Raji (cell line): Measurements from ENCODE around the gene PRUNE1.

Source experiments
- POLR2A ChIP-seq: IDR thresholded peaks from 2 replicates; pipeline ENCODE4 v1.6.1; 2011; ENCODE audit warnings: low read depth, low read length, control low read depth; ENCODE audit not compliant: insufficient read depth

PRUNE1 gene, protein sequence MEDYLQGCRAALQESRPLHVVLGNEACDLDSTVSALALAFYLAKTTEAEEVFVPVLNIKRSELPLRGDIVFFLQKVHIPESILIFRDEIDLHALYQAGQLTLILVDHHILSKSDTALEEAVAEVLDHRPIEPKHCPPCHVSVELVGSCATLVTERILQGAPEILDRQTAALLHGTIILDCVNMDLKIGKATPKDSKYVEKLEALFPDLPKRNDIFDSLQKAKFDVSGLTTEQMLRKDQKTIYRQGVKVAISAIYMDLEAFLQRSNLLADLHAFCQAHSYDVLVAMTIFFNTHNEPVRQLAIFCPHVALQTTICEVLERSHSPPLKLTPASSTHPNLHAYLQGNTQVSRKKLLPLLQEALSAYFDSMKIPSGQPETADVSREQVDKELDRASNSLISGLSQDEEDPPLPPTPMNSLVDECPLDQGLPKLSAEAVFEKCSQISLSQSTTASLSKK

DNA sequence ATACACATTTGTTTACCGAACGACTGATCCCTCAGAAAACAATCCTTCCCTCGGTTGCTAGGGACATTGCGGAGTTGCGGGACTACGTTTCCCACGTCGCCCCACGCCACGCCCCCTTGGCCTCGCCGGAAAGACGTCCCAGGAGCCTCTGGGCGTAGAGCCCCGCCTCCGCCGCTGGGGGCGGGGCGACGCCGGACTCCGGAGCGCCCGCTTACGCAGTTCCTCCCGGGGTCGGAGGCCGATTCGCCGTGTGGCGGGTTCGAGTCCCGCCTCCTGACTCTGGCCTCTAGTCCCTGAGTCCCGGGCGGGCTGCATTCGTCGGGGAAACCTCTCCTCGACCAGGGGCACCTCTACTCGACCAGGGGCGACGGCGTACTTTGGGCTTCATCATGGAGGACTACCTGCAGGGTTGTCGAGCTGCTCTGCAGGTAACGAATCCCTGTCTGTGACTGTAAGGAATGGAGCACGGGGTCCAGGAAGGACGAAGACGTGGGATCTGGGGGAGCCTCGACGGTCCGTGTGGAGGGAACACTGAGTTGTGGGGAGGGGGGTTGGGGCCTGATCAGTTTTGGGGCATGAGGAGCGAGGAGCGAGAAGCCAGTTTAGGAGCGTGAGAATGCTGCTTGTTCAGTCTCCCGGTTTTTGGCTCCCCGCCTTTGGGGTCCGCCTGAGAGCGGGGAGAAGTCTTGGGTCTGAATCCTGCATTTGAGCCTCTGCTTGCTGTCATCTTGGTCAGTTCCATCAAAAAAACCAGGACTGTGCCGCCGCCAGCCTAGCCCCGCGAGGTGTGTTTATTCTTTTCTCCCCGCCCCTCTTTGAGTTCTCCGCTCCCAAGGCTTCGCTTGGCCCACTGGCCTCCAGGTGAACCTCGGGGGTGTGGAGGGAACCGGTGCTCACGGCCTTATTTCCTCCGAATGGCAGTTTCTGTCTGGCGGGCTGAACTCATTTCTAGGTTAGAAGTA lies at the start of gene PRUNE1:
PRUNE1 (plus strand) TSS at position 206 of the 962 bp plus-strand sequence; CDS start at position 390, 184 bp downstream.
- TF ChIP-seq POLR2A, result peak; percentile 67

DNA sequence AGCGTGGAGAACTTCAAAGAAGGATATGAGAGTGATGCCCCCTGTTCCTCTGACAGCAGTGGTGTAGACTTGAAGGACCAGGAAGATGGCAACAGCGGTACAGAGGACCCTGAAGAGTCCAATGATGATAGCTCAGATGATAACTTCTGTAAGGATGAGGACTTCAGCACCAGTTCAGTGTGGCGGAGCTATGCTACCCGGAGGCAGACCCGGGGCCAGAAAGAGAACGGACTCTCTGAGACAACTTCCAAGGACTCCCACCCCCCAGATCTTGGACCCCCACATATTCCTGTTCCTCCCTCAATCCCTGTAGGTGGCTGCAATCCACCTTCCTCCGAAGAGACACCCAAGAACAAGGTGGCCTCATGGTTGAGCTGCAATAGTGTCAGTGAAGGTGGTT lies 47.6 kb upstream of the PRUNE1 start:
- TF ChIP-seq POLR2A, result no peak

DNA sequence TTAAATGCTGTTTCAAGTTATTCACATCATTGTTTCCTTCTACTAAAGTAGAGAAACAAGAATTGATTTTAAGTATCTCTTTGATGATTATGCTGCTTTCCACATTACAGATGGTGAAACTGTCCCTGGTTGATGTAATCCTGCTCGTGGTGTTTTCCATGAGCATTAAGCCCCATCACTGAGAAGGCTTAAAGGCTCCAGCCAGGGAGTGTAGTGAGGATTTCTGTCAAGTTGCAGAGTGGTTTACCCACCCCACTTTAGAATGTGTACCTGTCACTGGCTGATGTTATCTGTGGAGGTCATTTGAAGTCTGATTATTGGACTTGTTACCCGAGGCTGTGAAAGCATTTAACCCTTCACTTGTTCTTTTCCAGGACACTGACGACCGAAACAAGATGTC lies 46.5 kb upstream of the PRUNE1 start:
- no peak for TF ChIP-seq POLR2A

DNA sequence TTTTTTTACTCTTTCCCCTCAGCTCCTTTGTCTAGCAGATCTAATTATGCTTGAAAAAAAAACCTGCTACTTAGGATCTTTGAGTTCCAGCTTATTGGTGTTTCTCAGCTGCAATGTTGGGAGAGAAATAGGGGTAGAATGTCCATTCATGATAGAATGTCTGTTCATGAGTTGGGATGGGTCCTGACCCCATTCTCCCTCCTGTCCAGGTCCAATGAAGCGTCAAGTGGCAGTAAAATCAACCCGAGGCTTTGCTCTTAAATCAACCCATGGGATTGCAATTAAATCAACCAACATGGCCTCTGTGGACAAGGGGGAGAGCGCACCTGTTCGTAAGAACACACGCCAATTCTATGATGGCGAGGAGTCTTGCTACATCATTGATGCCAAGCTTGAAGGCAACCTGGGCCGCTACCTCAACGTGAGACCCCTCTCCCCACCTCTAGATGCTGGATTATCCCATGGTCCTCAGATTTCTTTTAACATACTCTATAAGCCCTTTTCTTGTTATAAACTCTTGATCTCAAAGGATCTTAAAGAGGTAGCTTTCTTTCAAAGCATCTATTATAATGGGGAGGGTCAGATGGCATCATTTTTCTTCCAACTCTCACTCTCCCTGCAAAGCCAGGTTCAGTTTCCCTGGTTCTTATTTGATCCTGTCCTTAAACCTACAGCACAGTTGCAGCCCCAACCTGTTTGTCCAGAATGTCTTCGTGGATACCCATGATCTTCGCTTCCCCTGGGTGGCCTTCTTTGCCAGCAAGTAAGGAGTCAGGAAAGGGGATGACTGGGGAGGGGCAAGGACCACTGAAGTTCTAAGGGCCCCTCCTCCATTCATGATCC lies 44.7 kb upstream of the PRUNE1 start:
- no peak for TF ChIP-seq POLR2A

DNA sequence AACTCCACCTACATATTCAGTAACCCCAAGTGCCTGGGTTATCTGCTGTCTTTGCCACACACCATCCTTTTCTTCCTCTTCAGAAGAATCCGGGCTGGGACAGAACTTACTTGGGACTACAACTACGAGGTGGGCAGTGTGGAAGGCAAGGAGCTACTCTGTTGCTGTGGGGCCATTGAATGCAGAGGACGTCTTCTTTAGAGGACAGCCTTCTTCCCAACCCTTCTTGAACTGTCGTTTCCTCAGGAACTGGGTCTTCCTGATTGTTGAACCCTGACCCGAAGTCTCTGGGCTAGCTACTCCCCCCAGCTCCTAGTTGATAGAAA lies 44.1 kb upstream of the PRUNE1 start:
- TF ChIP-seq POLR2A, result no peak

DNA sequence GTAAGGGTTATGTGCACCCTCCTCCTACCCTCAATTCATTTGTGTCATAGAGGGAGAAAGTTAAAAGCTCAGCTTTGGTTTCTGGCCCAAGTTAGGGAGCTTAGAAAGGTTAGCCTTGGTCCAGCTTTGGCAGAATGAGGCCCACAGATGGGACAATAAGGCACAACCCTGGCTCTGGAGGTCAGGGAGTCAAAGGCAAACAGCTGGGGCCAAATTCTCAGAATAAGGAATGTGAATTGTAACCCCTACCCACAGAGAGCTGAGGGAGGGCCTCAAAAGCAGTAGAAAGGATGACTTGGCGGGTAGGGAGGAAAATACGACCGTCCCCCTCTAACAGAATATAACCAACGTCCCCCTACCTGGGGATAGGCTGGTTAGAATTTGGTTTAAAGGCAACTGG lies 42.6 kb upstream of the PRUNE1 start:
- no peak for TF ChIP-seq POLR2A

DNA sequence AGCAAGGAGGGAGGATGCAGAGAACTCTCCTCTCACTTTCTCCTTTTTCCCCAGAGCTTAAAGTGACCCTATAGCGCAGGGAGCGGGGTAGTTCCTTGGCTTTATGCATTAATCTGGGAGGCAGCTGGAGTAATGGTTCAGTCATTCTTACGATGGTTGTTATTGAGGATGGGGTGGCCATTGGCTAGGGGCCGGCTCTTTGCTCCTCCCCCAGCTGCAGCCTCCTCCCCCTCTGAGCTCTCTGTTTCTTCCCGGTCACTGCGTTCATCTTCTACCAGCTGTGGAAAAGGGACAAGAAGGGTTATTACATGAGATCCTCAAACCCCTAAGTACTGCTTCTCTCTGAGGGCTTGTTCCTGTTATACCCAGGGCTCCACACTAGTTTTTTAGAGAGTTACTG lies 42.2 kb upstream of the PRUNE1 start:
- no peak for TF ChIP-seq POLR2A

DNA sequence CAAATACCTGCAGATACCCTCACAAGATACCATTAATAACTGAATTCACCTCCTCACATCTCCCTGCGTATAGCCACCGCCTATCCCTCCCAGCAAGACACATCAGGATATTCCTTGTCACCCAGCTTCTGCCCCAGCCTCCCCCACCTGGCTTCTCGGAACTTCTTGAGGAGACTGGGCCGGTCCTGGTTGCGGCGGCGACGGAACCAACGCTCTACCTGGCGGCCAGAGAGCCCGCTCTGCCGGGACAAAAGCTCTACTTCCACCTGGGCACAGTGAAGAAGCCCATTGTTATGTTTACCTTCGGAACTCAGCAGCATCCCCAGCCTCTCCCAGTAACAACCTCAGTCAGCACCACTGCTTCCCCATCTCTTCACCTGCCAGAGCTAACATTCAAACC lies 40.3 kb upstream of the PRUNE1 start:
- TF ChIP-seq POLR2A, result no peak

DNA sequence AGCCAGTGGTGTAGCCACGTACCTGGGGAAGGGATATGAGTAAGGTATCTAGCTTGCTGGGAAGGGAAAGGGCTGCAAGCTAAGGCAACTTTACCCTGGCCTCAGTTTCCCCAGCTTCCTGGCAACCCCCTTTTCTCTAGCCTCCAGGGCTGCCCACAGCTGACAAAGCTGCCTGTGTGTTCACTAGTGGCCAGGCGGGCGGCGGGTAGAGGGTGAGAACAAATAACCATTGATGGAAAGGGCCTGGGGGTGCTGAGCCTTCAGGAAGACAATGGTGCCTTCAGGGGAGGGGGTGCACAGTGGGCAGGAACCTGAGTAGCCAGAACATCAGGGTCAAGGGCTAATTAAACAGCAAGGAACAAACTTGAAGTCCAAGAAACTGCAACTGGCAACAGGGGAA lies 39.8 kb upstream of the PRUNE1 start:
- TF ChIP-seq POLR2A, result no peak

DNA sequence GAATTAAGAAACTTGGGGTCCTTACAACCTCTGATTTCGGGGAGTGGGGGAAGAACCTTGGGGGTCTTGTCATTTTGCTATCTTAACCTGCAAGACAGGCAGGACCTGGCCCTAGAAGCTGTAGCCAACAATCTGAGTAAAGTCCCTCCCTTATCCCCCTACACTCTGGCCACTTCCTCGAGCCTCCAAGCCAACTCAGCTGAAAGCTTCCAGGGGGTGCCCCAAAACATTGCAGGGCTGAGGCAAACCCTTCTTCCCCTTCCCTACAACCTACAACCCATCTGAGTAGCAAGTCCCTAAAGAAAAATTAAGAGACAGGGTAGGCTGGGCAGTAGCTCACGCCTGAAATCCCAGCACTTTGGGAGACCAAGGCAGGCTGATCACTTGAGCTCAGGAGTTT lies 38.6 kb upstream of the PRUNE1 start:
- TF ChIP-seq POLR2A, result no peak

DNA sequence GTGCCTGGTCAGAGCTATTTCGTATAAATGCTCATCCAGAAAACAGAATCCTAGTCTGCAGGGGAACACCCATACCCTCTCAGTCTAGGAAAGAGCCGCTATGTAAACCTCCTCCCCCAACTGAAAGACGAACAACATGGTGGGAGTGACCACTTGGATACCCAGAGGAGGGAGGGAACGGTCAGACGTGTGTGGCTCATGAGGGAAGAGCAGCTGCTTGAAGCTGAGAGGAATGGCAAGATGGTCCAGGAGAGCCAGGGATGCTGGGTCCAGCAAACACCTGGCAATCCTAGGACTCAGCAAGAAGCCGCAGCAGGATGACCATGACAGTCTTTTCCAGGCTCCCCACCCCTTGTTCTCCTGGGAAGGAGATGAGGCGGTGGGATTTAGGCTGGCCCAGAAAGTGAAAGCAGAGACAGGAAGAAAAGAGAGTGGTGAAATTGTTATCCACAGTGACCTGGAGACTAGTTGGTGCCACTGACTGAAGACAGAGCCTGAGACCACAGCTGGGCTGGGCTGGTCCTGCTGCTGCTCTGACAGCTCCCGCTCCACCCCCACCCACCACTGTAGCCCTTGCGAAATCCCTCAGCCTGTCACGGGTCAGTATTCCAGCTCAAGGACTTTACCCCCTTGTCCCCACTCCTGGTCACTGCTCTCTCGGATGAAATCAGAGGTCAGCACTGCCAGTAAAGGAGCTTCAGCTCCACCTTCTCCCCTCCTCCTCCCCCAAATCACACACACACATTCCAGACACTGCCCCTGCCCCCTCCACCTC lies 37.3 kb upstream of the PRUNE1 start:
- TF ChIP-seq POLR2A, result no peak

DNA sequence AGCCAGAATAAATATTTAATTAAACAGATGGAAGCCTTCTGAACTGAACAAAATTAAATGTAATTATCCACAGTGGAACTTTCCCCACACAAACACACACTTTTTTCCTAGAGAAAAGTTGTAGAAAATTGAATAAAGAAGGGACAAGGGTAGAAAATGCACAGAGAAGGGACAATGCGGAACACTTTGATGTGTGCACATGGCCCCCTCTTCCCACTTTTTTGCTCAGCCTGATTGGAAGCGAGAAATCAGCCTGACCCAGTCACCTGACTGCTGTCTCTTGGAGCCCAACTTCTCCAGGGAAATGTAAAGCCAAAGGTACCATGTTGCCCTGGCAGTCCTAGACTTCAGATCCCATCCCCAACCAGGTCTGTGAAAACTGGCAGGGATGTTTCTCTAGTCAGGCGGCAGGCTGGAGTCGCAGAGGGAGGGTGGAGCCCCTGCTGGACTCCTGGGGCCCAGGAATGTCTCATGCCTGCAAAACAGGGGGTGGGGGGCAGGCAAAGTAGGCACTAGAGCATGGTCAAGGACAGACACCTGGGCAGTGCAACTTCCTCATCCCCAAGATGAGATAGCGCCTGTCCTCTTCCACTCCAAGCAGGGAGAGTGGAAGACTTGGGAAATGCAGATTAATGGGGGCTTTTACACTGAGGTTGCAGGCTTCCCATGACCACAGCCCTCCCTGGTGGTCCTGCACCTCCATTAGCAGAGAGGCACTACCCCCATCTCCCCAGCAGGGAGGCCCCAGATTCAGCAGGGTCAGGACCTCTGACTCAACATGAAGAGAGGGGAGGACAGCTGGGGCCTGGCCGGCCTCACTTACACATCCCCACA lies 36.4 kb upstream of the PRUNE1 start:
- TF ChIP-seq POLR2A, result no peak

DNA sequence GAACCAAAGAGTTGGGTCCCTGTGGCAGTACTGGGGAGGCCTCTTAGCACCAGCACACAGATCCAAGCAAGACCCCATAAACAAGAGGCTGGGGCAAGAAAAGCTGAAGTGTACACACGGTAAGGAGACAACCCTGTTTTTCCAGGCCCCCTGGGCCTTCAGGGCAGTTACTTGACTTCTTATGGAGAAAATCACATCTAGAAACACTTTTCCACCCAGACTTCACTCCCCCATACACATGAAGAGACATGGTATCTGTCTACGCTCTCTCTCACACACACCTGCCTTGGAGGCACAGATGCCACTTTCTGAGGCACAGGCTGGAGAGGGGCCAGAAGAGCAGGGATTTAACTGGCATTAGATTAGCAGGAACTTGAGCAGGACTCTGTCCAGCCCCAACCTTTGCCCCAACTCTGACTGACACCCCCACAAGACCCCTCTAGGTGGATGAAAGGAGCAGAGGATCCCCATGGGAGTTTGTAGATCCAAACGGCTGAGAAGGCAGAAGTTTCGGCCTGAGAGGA lies 35.8 kb upstream of the PRUNE1 start:
- no peak for TF ChIP-seq POLR2A

DNA sequence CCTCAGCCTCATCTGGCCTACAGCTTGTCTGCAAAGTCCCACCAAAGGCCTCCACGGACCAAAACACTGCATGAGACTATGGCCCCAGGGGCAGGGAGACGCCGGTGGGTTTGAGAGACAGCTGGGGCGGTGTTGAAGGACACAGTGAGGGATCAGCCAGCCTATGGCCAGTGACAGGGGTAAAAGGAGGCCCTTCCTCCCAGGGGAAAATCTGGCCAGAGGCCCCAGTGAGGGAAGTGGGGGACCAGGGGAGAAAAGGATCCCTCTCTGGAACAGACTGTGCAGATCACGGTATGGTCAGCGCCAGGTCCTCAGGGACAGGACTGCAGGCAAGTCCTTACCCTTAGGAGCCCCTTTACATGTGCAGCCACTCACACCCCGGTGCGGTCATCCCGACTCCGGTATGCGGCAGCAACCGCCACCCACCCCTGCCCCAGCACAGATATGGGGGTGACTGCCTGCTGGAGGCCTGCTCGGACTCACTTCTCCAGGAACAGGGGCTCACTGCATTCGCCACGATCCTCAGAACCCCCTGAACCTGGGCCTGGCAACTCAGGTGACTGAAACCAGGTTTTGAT lies 34.9 kb upstream of the PRUNE1 start:
- TF ChIP-seq POLR2A, result no peak
